HEK293T (cell line): ENCODE measurements around the gene CD5L.

Experiments
- CTCF ChIA-PET: fragments of 350-600 bp; formaldehyde crosslinking; extraction: SDS; loops from one replicate; lab custom pipeline; 2021; ENCODE audit warnings: antibody characterized with exemption, inconsistent platforms; lab: Yijun Ruan, JAX
- POLR2A ChIA-PET: fragments of 350-600 bp; formaldehyde crosslinking; extraction: SDS; loops from one replicate; lab custom pipeline; 2020; ENCODE audit warnings: antibody characterized with exemption, inconsistent platforms; lab: Yijun Ruan, JAX
- DNase-seq: peaks from one replicate; pipeline ENCODE4 v3.0.0; 2012; ENCODE audit warnings: mixed read lengths; ENCODE audit errors: extremely low spot score
- ARNT ChIP-seq: fragments of 450-650 bp; IDR thresholded peaks from 2 replicates; pipeline ENCODE4 v1.6.1; 2017; ENCODE audit warnings: mild to moderate bottlenecking
- BHLHE40 ChIP-seq: fragments of 450-650 bp; IDR thresholded peaks from 2 replicates; pipeline ENCODE4 v1.6.1; 2016; ENCODE audit warnings: mild to moderate bottlenecking, moderate library complexity, borderline replicate concordance
- CTBP1 ChIP-seq: fragments of 450-650 bp; IDR thresholded peaks from 2 replicates; pipeline ENCODE4 v1.6.1; 2016; ENCODE audit warnings: borderline replicate concordance
- ELF4 ChIP-seq: fragments of 450-650 bp; IDR thresholded peaks from 2 replicates; pipeline ENCODE4 v1.6.1; 2017; ENCODE audit warnings: antibody characterized with exemption
- FOXA1 ChIP-seq: fragments of 450-650 bp; IDR thresholded peaks from 2 replicates; pipeline ENCODE4 v1.6.1; 2016; ENCODE audit warnings: mild to moderate bottlenecking
- FOXK2 ChIP-seq: fragments of 450-650 bp; IDR thresholded peaks from 2 replicates; pipeline ENCODE4 v1.6.1; 2016; ENCODE audit warnings: mild to moderate bottlenecking
- FOXM1 ChIP-seq: fragments of 450-650 bp; IDR thresholded peaks from 2 replicates; pipeline ENCODE4 v1.6.1; 2017; ENCODE audit warnings: mild to moderate bottlenecking, borderline replicate concordance
- HDGF ChIP-seq: fragments of 450-650 bp; IDR thresholded peaks from 2 replicates; pipeline ENCODE4 v1.6.1; 2017; ENCODE audit warnings: antibody characterized with exemption, borderline replicate concordance
- L3MBTL2 ChIP-seq: fragments of 450-650 bp; conservative IDR thresholded peaks from 2 replicates; pipeline ENCODE4 v1.6.1; 2016; ENCODE audit warnings: mild to moderate bottlenecking
- LEF1 ChIP-seq: fragments of 450-650 bp; IDR thresholded peaks from 2 replicates; pipeline ENCODE4 v1.6.1; 2017; ENCODE audit warnings: mild to moderate bottlenecking, borderline replicate concordance
- NFRKB ChIP-seq: fragments of 450-650 bp; IDR thresholded peaks from 2 replicates; pipeline ENCODE4 v1.6.1; 2016; ENCODE audit warnings: mild to moderate bottlenecking, moderate library complexity
- SP1 ChIP-seq: fragments of 450-650 bp; IDR thresholded peaks from 2 replicates; pipeline ENCODE4 v1.6.1; 2017
- SUZ12 ChIP-seq: fragments of 450-650 bp; IDR thresholded peaks from 2 replicates; pipeline ENCODE4 v1.6.1; 2016; ENCODE audit warnings: mild to moderate bottlenecking
- TARDBP ChIP-seq: fragments of 450-650 bp; IDR thresholded peaks from 2 replicates; pipeline ENCODE4 v1.6.1; 2016
- ZNF384 ChIP-seq: fragments of 450-650 bp; IDR thresholded peaks from 2 replicates; pipeline ENCODE4 v1.6.1; 2016
- TF ChIP-seq, protein P1 (sequence below): fragments of 450-650 bp; IDR thresholded peaks from 2 replicates; pipeline ENCODE4 v1.6.1; 2016

CD5L gene

DNA sequence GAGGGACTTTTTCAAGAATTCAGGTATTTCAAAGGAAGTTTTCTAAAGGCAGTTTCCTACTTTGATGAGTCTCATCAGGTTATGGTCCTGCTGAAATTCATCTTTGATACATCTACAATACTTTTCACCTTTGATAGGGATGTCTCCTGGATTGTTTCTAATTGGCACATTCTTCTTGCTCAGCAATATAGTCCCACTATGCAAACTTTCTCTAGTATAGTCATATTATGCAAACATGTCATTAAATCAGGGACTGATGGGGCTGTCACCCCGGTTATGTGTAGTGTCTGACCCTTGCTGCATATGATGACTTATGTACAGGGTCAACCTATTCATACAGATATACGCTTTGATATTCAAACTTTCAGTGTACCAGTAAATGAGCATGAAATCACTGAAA lies 21.3 kb downstream of the CD5L start:
- POLR2A ChIA-PET, result no interaction called here
- no peak for TF ChIP-seq FOXM1
- TF ChIP-seq L3MBTL2, result no peak
- no peak for TF ChIP-seq SP1
- no peak for TF ChIP-seq ELF4
- CTCF ChIA-PET, result no interaction called here

GRCh38 chr1:157819896-157820295 lies 21.7 kb downstream of the CD5L start, which contains the start of gene FCRL1:
Gene FCRL1, minus strand, starts transcription at chr1:157820120. Its CDS starts 83 bp downstream, at chr1:157820037.
- ChIA-PET POLR2A (no interaction called here), CTCF (no interaction called here)
- no peak for DNase-seq
- TF ChIP-seq L3MBTL2 (no peak), SUZ12 (no peak), BHLHE40 (no peak), CTBP1 (no peak), TARDBP (no peak), FOXK2 (no peak), ZNF384 (no peak), LEF1 (no peak), HDGF (no peak), FOXA1 (no peak), ARNT (no peak), NFRKB (no peak), ELF4 (no peak), SP1 (no peak), FOXM1 (no peak)
- TF ChIP-seq, protein P1, sequence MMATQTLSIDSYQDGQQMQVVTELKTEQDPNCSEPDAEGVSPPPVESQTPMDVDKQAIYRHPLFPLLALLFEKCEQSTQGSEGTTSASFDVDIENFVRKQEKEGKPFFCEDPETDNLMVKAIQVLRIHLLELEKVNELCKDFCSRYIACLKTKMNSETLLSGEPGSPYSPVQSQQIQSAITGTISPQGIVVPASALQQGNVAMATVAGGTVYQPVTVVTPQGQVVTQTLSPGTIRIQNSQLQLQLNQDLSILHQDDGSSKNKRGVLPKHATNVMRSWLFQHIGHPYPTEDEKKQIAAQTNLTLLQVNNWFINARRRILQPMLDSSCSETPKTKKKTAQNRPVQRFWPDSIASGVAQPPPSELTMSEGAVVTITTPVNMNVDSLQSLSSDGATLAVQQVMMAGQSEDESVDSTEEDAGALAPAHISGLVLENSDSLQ, result no peak

More for the DNA sequence above, 21.3 kb downstream of the CD5L start:
- no peak for DNase-seq

GRCh38 chr1:157819215-157819614 lies 22.4 kb downstream of the CD5L start:
- ChIA-PET CTCF (no interaction called here), POLR2A (no interaction called here)
- DNase-seq, result no peak
- no peak for TF ChIP-seq FOXK2
- no peak for TF ChIP-seq FOXA1
- no peak for TF ChIP-seq ARNT
- TF ChIP-seq CTBP1, result no peak
- no peak for TF ChIP-seq ZNF384
- TF ChIP-seq HDGF, result no peak
- no peak for TF ChIP-seq TARDBP

GRCh38 chr1:157813269-157813668 lies 28.3 kb downstream of the CD5L start:
- ChIA-PET POLR2A (no interaction called here), CTCF (no interaction called here)
- no peak for DNase-seq
- TF ChIP-seq NFRKB (no peak), ELF4 (no peak), SP1 (no peak), TARDBP (no peak), LEF1 (no peak), ARNT (no peak)
- TF ChIP-seq, protein P1, result no peak

DNA sequence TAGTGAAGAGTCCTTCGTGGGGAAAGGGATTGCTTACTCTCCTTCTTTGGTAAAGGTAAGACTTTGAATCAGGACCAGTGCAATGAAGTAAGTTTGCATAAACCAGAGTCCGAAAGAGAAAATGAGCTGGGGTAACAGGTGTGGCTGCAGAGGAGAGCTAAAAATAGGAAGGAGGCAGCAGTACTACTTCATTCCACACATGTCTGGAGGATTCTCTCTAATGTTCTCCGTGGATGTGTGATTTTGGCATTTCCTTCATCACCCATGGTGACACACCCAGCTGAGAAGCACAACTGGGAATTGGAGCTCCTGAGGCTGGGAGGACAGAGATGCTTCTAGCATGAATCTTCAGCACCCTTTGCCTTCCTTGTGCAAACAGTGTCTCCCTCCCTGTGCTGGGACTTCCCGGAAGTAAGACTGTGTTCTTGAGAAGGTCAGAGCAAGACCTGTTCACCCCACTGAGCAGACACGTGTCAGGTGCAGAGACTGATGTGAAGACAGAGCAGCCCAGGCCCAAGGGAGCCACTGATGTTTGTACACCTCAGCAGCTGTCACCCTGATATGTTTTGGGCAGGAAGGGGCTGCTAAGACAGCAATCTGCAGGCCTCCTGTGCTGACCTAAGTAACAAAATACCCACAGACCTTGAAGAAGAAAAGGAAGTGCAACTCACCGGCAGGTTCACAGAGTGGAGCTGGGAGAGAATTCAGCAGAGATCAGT lies 35.0 kb downstream of the CD5L start:
- ChIA-PET POLR2A (no interaction called here), CTCF (no interaction called here)
- no peak for TF ChIP-seq FOXK2
- no peak for DNase-seq

DNA sequence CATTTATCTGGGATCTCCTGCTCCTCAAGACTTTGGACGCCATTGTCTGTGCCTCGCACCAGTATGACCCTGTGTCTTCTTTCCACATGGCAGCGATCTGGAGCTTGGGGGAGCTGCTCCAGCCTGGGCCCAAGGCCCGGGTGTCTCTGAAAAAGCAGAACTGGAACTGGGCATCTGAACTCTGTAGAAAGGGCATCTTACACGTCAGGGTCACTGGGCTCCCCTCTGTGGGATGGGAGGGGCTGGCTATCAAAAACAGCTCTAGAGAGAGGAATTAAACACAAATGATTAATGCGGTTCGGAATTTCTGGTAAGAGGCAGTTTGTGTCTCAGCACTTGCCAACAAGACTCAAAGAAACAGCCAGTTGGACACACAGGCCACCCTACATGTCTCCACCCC lies 37.8 kb downstream of the CD5L start:
- ChIA-PET CTCF (interaction anchor here (0.6 kb wide), 1 partner anchor 78 kb away, joined by 3 read pairs; no protein-coding TSS in a partner anchor), POLR2A (no interaction called here)
- no peak for DNase-seq
- TF ChIP-seq TARDBP (no peak), SUZ12 (no peak), HDGF (no peak), FOXK2 (no peak), FOXM1 (no peak), L3MBTL2 (no peak), ARNT (no peak), ELF4 (no peak), NFRKB (no peak)
- TF ChIP-seq, protein P1, result no peak

DNA sequence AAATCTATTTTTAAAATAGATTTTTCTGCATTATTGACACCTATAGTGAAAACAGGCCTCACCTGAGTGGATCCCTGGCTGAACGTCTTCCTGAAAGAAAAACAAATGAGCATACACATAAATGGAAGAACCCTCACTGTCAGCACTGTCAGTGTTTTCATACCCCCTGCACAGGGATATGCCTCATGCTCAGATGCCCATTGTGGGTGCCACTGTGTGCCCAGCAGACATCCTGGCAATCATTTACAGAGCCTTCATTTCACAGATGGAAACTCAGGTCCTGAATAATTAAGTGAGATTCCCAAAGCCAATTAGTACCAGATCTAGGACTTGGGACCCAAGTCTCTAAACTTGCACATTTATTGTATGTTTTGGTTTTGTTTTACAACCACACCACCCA lies 41.6 kb downstream of the CD5L start:
- no peak for TF ChIP-seq FOXK2
- no peak for TF ChIP-seq ZNF384
- CTCF ChIA-PET, result no interaction called here
- no peak for DNase-seq
- POLR2A ChIA-PET, result no interaction called here

DNA sequence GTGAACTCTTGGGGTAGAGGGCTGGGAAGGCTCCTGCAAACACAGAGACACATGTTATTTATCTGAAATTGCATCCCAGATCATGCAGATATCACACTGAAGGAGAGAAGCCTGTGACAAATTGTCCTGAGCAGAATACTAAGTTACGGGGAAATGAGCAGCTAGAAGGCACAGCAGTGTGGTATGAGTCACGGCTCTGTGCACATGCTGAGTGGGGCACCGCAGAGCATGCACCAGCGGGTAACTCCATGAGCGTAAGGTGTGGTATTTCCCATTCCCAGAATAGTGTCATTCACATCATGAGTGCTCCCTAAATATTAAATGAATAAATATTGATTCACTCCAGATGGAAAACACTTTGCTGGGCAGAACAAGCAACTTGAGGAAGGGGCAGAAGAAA lies 43.4 kb downstream of the CD5L start:
- CTCF ChIA-PET, result no interaction called here
- no peak for DNase-seq
- TF ChIP-seq ELF4 (no peak), FOXK2 (no peak), SUZ12 (no peak), NFRKB (no peak), CTBP1 (no peak), ARNT (no peak), FOXM1 (no peak), FOXA1 (no peak), LEF1 (no peak), ZNF384 (no peak), BHLHE40 (no peak), SP1 (no peak), TARDBP (no peak), HDGF (no peak), L3MBTL2 (no peak)
- TF ChIP-seq, protein P1, result no peak
- POLR2A ChIA-PET, result no interaction called here
